Erythroblast (primary cell): ENCODE measurements around the gene RAB31.
"Not testable (repeated sequence)": the region's sequence is repeated elsewhere in the genome, so short reads cannot be mapped to it uniquely, and the experiment has no call there.

Experiments used
- DNase-seq, 2 experiments: peaks; one replicate each; lab custom pipeline; 2025; lab: John Stamatoyannopoulos, UW
- GATA1 ChIP-seq: IDR thresholded peaks from 2 replicates; pipeline ENCODE4 v1.6.1; 2011; ENCODE audit warnings: low read depth, mild to moderate bottlenecking, control low read depth, low read length, moderate library complexity
- POLR2A ChIP-seq: IDR thresholded peaks from 2 replicates; pipeline ENCODE4 v1.6.1; 2011; ENCODE audit warnings: mild to moderate bottlenecking, low read length

The RAB31 gene

DNA sequence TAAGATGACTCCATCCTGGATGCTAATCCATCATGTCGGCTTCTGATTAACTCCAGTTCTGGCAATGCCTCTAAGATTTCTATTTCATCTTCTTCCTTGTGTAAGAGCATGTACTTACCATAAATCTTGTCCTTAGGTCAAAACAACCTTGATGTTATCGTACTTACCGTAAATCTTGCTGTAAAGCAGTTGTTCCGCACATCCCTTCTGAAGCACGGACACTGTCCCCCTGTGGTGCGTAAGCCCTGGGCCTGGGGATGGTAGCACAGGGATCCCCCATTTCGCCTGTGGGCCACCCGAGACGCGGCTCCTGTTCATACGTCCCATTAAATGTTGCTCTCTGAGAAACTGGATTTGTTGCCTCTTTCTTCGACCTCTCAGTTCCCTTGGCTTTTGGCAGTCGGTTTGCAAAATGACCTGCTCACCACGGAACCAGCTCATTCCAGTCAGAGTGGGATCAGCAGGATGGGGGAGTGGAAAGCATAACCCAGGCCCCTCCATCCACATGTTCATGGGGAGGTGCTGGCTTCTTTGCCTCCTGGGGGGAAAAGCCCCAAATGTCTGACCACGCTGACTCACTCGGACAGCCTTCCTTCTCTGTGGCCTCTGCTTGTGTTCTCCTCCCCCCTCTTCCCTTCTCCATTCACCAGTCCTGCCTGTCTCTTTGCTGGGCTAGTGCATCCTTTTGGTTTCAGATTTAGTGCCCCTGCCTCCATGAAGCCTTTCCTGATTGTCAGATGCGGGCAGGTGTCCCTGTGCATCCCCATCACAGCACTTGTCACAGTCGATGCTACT is 49.9 kb downstream of the RAB31 start:
- DNase-seq: no peak
- TF ChIP-seq POLR2A: no peak
- no peak for TF ChIP-seq GATA1

DNA sequence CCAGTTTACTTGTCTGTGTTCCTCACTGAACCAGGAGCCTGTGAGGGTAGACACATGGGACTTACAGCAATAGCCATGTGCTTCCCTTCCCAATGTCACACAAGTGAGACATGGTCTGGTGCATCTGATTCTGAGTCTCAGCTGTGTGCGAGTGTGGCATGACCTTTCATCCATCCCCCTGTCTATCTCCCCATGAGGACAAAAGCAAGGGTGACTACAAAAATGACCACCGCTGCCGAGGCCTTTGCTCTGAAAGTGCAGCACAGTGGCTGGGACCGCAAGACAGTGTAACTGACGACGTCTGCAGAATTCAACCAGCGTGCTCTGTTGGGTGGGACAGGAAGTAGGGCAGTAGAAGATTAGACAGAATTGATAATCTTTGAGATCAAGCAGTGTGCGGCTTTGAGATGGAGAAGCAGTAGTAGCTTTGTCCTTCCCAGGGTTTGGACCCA is 50.5 kb downstream of the RAB31 start:
- peak; percentile 24 to 58 for DNase-seq
- TF ChIP-seq GATA1 (no peak), POLR2A (no peak)

DNA sequence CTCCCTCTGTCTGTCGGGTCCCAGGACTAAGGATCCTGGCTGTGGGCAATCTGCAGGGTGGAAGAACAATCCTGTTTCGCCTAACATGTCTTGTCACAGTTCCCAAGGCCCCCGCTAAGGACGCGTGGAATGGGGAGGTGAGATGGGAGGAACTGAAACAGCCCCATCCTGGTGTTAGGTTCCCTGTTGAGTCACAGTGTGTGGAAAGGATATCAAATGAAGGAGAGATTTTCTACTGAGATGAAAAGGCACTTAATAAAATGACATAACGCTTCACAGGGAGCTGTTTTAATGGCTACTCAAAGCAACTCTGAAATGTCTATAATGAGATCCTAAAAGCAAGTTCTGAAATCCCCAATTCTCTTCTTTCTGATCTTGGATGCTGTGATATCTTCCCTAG is 52.5 kb downstream of the RAB31 start:
- TF ChIP-seq GATA1: no peak
- TF ChIP-seq POLR2A: no peak
- DNase-seq: no peak

DNA sequence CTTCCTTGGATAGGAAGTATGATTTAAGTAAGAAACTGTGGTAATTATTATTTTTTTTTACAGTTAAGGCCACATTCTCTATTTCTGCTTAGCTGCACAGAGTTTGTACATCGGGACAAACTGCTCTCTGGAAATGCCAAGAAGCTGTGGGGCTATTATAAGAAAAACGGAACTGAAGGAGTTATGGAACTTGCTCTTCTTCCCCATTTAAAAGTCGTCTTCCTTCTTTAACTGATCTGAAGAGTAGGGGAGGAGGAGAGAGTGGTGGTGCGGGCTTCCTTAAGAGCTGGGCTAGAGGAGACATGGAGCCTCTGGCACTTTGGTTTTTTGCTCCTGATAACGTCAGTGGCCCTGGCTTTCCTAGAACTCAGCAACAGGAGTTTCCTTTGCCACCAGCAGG is 54.4 kb downstream of the RAB31 start:
- no peak for TF ChIP-seq POLR2A
- TF ChIP-seq GATA1: no peak
- no peak for DNase-seq

DNA sequence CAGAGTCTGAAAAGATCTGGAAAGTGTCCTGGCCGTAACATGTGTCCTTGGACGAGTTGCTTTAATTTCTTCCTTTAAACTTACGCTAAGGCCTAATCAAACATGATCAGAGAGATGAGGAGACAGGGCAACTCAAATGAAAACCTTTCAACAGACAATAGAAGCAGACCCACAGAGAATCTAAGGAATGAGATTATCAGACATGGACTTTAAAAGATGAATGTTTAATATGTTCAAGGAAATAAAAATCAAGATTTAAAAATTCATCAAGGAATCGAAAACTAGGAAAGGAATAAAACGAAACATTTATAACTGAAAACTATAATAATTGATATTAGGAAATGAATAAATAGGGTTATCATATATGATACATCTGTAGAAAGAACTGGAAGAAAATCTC is 55.1 kb downstream of the RAB31 start:
- TF ChIP-seq POLR2A (no peak), GATA1 (no peak)
- no peak for DNase-seq

DNA sequence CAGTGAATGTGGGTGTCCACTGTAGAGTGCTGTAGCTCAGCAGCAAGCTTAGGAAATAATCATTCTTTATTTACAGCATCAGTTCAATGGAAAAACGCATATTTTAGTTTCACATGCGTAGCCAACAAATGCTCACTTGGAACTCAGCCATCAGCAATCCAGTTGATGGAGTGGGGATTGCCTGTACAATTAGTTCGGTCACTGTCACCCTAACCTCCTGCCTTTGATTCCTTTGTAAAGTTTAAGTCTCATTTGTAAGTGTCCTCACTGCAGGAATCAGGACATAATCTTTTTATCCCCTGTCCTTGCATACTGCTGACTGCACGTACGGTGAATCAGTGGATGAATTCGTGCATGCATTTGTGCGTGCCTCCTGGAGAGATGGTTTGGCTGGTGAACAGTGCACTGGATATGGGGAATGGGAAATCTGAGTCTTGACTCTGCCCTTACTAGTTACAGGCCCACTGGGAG is 55.9 kb downstream of the RAB31 start:
- TF ChIP-seq POLR2A (no peak), GATA1 (no peak)
- DNase-seq: no peak

DNA sequence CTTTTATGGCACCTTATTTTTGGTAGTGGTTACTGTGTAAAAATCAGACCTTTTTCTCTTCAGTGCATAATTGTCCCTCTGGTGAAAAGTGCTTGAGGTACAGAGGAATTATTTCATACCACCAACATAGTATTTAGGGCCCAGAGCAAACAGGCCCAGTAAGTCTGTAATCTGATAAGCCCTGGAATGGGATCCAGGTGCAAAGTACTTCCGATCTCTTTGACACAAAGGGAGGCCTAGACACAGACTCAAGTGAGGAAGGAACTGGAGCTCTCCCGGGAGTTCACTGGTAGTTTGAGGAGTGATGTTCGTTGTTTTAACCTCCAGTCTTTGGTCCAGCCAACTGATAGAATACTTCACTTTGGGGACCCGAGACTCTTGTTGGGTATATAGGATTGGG is 57.4 kb downstream of the RAB31 start:
- DNase-seq: no peak
- TF ChIP-seq POLR2A: no peak
- TF ChIP-seq GATA1: no peak

DNA sequence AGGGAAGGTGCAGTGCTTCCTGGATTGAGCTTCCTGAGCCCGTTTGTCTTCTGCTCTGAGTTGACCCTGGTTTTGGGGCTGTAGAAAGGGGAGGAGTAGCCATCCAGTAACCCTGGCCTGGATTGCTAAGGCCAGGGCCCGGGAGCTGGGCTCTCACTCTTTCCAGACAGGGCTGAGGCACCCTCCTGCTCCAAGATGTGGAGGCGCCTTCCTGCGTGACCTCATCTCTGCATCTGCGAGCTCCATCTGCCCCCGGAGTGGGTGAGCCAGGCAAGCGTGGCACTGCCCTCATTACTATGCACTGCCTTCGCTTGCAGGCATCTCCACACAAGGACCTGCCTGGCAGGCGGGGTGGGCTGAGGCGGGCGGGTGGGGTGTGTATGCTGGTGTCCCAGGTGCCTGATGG is 58.0 kb downstream of the RAB31 start:
- no peak for TF ChIP-seq GATA1
- no peak for TF ChIP-seq POLR2A
- DNase-seq: no peak

DNA sequence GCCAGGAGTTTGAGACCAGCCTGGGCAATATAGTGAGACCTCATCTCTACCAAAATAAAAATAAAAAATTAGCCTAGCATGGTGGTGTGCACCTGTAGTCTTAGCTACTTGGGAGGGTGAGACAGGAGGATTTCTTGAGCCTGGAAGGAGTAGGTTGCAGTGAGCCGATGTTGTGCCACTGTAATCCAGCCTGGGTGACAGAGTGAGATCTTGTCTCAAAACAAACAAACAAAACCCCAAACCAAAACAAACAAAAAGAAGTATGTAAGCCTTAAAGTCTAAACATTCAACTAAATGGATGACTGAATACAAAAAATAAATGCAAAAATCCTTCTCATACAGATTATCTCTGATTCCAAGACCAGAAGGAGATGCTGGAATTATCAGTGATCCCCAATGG is 58.6 kb downstream of the RAB31 start:
- TF ChIP-seq POLR2A (no peak), GATA1 (no peak)
- DNase-seq: no peak

DNA sequence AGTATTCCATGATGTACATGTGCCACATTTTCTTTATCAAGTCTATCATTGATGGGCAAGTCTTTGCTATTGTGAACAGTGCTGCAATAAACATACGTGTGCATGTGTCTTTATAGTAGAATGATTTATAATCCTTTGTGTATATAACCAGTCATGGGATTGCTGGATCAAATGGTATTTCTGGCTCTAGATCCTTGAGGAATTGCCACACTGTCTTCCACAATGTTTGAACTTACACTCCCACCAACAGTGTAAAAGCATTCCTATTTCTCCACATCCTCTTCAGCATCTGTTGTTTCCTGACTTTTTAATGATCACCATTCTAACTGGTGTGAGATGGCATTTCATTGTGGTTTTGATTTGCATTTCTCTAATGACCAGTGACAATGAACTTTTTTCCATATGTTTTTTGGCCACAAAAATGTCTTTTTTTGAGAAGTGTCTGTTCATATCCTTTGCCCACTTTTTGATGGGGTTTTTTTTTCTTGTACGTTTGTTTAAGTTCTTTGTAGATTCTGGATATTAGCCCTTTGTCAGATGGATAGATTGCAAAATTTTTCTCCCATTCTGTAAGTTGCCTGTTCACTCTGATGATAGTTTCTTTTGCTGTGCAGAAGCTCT is 60.1 kb downstream of the RAB31 start:
- DNase-seq: not testable (repeated sequence)

DNA sequence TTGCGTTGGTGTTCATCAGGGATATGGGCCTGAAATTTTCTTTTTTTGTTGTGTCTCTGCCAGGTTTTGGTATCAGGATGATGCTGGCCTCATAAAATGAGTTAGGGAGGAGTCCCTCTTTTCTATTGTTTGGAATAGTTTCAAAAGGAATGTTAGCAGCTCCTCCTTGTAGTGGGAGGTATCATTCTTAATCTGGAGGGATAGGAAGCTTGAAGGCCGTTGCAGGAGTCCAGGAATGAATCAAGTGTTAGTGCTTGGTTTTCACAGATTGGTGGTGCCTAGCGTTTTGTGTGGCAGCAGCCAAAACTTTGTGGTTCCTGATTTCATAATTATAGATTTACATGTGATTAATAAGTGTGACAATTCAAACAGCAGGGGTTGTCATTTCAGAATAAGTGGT is 62.0 kb downstream of the RAB31 start:
- not testable (repeated sequence) for DNase-seq

DNA sequence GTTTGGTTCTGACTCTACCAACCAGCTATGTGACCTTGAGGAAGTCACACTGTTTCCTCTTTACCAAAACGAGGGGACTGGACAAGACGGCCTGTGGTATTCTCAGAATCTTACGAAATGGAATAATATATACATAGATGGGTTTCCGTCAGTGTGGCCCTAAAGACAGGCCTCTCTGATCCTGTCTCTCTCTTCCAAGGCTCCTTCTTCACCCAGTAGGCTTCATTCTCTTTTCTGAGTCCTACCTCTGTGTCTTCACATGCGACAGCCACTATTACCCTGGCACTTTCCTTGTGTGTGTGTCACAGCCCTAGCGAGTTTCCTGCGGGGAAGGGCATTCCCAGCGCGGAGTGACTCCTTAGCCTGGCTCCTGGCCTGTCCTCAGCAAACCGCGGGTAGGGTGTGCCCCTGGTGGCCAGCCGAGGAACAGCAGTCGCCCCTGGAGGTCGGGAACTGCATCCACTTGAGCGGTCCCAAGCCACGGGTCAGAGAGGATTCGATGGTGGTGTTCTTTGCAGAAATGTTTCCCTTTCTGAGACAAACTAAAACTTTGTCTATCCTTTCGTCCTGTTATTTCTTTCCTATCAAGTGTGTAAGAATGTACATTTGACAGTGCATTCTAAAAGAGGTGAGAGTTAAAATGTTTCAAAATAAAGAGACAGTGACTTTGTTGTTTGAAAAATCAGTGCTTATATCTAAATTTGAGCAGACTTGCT is 63.3 kb downstream of the RAB31 start:
- DNase-seq: peak; percentile 81 to 91
- TF ChIP-seq POLR2A: no peak
- TF ChIP-seq GATA1: no peak

DNA sequence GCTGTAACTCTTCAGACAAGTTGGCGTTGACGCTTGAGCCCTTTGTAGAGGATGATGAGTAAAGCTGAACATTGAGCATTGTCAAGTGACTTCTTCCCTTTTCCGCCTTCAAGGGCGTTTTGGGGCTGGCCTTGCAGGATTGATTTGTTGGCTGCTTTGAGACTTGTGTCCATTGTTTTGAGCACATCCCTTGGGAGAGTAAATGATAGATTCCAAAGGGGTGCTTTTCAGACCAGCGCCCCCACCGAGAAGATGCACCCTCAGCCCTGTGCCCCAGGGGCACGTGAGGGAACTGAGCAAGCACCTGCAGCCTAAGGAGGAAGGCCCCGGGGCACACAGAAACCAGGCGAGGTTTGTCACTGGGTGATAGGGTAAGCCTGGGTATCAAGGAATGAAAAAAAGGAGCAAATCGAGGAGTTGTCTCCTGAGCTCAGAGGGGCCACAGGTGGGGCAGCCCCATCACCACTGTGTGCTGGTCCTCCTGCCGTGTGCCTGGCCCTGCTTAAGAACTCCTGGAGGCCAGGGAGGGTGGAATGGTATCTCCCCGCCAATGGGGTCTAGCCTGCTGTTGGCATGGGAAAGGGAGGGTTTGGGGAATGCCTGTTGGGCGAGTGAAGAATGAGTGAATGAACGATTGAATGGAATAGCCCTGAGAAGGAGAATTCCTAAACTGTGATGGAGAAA is 64.0 kb downstream of the RAB31 start:
- DNase-seq: no peak
- TF ChIP-seq GATA1: no peak
- no peak for TF ChIP-seq POLR2A
